GM19455 (cell line): Measurements from ENCODE around the gene GNLY.

Experiments used
- ATAC-seq: cut with Tn5 transposase; IDR thresholded peaks from one replicate; pipeline ENCODE4 v1.9.1; 2021; ENCODE audit not compliant: unreplicated experiment

Gene GNLY

DNA sequence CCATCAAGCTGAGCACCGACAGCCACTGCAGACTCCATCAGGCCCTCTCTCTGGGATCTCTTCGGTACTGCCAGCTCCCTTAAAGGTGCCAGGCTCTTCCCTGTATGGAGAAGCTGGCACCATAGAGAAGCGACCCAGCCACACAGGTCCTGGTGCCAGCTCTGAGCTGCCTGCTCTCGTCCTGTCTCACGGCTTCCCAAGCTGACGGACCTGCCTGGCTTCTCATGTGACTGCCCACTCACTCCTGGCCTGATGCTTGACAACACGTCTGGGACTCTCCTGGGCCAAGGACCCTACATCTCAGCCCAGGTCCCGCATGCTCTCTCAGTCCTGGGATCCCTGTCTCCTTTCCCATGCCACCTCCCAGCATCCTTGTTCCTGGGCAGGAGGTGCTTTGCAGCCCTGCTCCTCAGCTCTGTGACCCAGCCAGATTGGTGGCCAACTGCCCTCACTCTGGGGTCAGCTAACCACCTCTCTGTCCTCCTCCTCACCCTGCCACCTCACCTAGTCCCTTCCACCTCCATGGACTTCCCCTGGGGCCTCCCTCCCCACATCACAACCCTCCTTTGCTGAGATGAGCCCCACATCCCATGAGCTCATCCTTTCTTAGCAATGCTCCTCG is 47.2 kb downstream of the GNLY start:
- ATAC-seq: no peak

- ATAC-seq: no peak
Observed at GRCh38 chr2:85741833-85742455, 47.8 kb downstream of the GNLY start.

- no peak for ATAC-seq
Observed at GRCh38 chr2:85743304-85743978, 49.3 kb downstream of the GNLY start.

GRCh38 chr2:85744055-85744454 is 49.9 kb downstream of the GNLY start:
- no peak for ATAC-seq

DNA sequence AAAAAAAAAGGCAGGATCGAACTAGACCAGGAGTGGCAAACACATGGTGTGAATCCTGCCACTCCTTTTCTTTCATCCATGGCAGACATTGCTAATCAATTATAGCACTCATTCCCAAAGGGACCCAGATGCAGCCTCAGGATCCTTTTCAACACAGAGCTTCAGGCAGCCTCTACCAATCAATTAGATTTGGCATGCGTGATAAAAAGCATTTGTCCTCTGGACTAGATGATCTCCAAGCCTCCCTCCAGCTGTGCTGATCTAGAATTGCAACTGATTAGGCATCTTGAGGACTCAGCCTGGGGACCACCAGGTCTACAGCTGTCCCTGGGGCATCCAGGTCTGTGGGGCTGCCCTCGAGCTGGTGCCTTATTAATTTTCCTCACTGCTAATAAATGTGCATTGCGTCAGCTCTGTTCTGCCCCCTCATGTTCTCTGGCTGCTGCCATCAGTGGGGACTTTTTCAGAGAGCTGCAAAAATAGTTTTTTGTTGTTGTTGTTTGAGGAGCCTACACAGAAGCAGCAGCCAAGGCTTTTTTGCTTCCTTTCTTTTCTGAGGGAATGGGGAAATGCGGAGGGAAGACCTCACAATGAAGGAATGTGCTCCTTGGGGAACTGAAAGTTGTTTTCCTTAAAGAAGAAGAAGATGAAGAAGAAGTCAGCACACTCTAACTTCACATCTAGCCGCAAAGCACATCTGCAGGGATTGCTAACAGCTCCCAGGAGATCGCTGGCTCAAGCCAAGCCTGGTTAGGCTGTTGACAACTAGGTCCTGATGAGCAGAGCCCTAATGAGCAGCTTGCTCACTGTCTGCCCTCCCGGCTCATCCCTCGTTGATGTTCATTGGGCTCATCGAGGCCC is 50.8 kb downstream of the GNLY start:
- no peak for ATAC-seq

DNA sequence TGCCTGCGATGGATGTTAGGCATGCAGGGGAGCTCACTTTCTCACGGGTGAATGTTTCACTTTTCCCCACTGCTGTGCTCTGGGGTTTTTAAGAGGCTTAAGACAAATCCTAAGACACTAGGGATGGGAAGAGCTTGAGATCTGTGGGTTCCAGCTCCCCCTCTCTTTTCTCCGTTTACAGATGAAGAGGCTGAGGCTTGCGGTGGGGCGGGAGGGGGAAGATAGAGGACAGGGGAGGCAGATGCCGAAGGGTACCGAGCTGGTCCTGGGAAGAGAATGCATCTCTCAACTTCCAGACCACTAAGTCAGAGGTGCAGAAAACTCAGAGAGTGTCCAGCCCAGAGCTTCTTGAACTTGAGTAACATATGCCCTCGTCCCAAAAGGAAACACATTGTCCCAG is 51.5 kb downstream of the GNLY start:
- ATAC-seq: no peak

- ATAC-seq: no peak
Observed at GRCh38 chr2:85746321-85747004, 52.3 kb downstream of the GNLY start.

- no peak for ATAC-seq
Observed at GRCh38 chr2:85747441-85747840, 53.3 kb downstream of the GNLY start.

GRCh38 chr2:85748039-85748734 is 54.0 kb downstream of the GNLY start:
- ATAC-seq: no peak
